Nephron (organoid): Measurements from ENCODE around the gene PCBP3.

Experiments
- H3K27ac Mint-ChIP-seq, 3 experiments: 2 replicates each; pipeline ENCODE4 v1.8.0; 2020; ENCODE audit warnings: mixed read lengths in 3 of 3, mild to moderate bottlenecking in 2 of 3, moderate library complexity in 1 of 3
- H3K27me3 Mint-ChIP-seq: 2 replicates; pipeline ENCODE4 v1.8.0; 2021; ENCODE audit warnings: low read depth, mild to moderate bottlenecking, moderate library complexity, mixed read lengths
- H3K36me3 Mint-ChIP-seq: 2 replicates; pipeline ENCODE4 v1.8.0; 2020; ENCODE audit warnings: low read depth, mixed read lengths
- H3K4me1 Mint-ChIP-seq: 2 replicates; pipeline ENCODE4 v1.8.0; 2020; ENCODE audit warnings: mixed read lengths
- H3K4me3 Mint-ChIP-seq, 3 experiments: 2 replicates each; pipeline ENCODE4 v1.8.0; 2020; ENCODE audit warnings: mild to moderate bottlenecking in 3 of 3, mixed read lengths in 3 of 3, moderate library complexity in 2 of 3
- H3K9me3 Mint-ChIP-seq: 2 replicates; pipeline ENCODE4 v1.8.0; 2020; ENCODE audit warnings: mixed read lengths
- TF ChIP-seq, protein P1 (sequence below), 3 experiments: fragments of 200-600 bp; sonication (generic); IDR thresholded peaks; one replicate each; pipeline ENCODE4 v1.5.0; 2021; ENCODE audit warnings: antibody characterized with exemption in 3 of 3; ENCODE audit not compliant: unreplicated experiment in 3 of 3

The PCBP3 gene

DNA sequence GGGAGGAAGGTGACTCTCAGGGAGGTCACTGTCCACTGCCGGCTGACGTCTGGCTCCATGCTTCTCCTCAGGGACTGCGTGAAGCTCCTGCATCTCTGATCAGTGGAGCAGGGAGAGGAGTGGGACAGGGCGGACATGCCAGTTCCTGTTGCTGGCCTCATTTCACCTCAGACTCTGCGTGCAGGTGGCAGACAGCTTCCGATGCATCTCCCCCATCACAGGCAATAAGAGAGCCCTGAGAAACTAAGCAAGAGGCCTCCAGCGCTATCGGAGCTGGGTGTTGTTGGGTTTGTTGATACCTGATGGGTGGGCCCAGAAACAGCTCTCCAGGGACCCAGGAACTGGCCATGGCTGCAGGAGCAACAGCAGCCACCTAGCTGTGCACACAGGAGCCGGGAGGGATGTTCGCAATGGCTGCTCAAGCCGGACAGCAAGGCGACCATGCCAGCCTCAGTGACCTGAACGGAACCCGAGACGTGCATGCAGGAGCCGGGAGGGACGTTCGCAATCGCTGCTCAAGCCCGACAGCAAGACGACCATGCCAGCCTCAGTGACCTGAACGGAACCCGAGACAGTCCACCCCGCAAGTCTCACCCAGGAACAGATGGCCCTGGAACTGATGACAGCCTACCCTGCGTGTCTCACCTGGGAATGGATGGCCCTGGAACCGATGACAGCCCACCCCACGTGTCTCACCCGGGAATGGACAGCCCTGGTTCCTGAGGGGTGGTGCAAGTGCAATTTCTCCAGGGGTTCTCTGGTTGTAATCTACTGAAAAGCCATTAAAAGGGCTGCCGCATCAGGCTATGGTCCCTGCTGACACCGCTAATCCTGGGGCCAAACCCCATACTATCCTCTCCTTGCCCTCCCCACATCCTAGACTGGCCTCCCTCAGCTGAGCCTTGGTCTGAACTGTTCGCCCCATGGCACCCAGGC lies 14.2 kb upstream of the PCBP3 start:
- TF ChIP-seq, protein P1, sequence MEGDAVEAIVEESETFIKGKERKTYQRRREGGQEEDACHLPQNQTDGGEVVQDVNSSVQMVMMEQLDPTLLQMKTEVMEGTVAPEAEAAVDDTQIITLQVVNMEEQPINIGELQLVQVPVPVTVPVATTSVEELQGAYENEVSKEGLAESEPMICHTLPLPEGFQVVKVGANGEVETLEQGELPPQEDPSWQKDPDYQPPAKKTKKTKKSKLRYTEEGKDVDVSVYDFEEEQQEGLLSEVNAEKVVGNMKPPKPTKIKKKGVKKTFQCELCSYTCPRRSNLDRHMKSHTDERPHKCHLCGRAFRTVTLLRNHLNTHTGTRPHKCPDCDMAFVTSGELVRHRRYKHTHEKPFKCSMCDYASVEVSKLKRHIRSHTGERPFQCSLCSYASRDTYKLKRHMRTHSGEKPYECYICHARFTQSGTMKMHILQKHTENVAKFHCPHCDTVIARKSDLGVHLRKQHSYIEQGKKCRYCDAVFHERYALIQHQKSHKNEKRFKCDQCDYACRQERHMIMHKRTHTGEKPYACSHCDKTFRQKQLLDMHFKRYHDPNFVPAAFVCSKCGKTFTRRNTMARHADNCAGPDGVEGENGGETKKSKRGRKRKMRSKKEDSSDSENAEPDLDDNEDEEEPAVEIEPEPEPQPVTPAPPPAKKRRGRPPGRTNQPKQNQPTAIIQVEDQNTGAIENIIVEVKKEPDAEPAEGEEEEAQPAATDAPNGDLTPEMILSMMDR (IDR thresholded peaks at IDR 0.05; ENCODE audit: unreplicated experiment in 3 of 3): no peak
- Mint-ChIP-seq H3K27ac (no peak overlapping the region), H3K4me1 (no peaks in the 10 kb centered on the region), H3K9me3 (peaks cover 3% of the 10 kb centered on the region), H3K27me3 (peaks cover 26% of the 10 kb centered on the region), H3K36me3 (no peaks in the 10 kb centered on the region), H3K4me3 (no peak overlapping the region)

DNA sequence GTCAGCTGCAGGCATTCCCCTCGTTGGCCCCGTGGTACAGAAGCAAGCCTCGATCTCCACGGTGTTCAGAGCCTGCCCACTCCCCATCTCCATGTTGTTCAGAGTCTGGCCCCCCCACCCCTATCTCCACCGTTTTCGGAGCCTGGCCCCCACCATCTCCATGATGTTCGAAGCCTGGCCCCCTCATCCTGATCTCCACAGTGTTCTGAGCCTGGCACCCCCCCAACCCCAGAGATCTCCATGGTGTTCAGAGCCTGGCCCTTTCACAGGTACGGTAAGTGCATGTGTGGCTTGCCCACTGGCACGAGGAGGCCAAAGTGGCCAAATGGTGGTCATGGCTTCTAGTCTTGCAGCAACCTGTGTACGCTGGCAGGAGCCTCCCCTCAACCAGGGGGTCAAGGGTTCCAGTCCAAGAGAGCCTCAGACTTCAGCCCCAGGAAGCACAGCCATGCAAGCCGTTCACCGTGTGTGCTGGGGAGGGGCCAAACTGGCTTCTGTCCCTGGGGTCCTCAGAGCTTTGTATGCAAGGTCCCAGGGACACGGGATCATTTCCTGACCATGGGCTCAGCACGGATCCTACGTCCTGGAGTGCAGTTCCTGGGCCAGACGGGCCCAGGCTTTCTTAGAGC lies 13.3 kb upstream of the PCBP3 start:
- Mint-ChIP-seq H3K9me3 (peaks cover 3% of the 10 kb centered on the region), H3K27me3 (peaks cover 20% of the 10 kb centered on the region), H3K36me3 (no peaks in the 10 kb centered on the region), H3K4me1 (no peaks in the 10 kb centered on the region), H3K4me3 (no peak overlapping the region), H3K27ac (no peak overlapping the region)
- TF ChIP-seq, protein P1 (IDR thresholded peaks at IDR 0.05; ENCODE audit: unreplicated experiment in 3 of 3): no peak

DNA sequence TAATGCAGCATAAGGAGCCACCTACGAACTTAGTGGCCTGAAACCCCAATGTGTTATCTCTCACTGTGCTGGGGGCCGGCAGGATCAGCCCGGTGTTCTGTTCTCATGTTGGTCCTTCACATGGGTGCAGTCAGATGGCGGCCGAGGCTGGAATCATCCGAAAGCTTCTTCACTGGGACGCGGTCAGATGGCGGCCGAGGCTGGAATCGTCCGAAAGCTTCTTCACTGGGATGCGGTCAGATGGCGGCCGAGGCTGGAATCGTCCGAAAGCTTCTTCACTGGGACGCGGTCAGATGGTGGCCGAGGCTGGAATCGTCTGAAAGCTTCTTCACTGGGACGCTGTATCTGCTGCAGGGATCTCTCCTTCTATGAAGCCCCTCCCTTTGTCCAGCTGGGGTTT lies 12.6 kb upstream of the PCBP3 start:
- H3K27me3 Mint-ChIP-seq: peaks cover 20% of the 10 kb centered on the region
- H3K9me3 Mint-ChIP-seq: peaks cover 3% of the 10 kb centered on the region
- no peak overlapping the region for H3K4me3 Mint-ChIP-seq
- no peaks in the 10 kb centered on the region for H3K36me3 Mint-ChIP-seq
- no peak overlapping the region for H3K27ac Mint-ChIP-seq
- H3K4me1 Mint-ChIP-seq: no peaks in the 10 kb centered on the region
- TF ChIP-seq, protein P1 (IDR thresholded peaks at IDR 0.05; ENCODE audit: unreplicated experiment in 3 of 3): no peak

DNA sequence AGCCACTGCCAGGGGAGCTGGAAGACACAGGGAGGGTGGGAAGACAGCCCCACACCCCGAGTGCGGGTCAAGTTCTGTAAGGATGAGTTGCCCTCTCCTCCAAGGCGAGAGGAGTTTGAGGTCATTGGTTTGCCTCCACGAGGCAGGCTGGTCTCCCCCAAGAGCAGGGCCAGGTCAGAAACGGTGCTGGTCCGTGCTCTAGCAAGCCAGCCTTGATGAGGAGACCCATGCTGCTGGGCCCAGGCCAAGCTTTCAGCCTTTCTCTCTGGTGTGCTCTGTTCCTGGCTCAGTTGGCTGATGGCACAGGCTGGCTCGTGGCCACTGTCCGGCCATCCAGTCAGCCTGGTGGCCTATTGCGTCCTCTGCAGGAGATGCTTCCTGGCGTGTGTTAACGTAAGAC lies 12.0 kb upstream of the PCBP3 start:
- Mint-ChIP-seq H3K4me1 (no peaks in the 10 kb centered on the region), H3K9me3 (peaks cover 3% of the 10 kb centered on the region), H3K27ac (no peak overlapping the region), H3K36me3 (no peaks in the 10 kb centered on the region), H3K4me3 (no peak overlapping the region), H3K27me3 (peaks cover 13% of the 10 kb centered on the region)
- TF ChIP-seq, protein P1 (IDR thresholded peaks at IDR 0.05; ENCODE audit: unreplicated experiment in 3 of 3): no peak

DNA sequence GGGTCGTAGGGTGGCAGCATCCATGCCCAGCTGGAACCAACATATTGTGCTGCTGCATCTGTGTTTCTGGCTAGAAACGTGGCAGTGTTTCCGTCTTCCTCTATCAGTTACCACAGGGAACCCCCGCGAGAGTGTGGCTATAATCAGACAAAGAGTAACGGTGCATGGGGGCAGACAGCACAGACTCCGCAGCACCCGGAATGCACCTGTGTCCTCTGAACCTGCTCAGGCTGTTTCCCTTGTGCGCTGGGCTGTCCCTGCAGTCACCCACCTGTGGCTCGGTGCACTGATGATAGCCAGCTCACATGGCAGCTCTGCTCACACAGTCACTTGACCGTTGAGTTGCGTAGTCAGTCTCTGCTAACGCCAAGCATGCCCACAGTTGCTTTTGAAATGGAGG lies 11.4 kb upstream of the PCBP3 start:
- Mint-ChIP-seq H3K27ac (no peak overlapping the region), H3K4me3 (no peak overlapping the region), H3K9me3 (peaks cover 3% of the 10 kb centered on the region), H3K27me3 (peaks cover 12% of the 10 kb centered on the region), H3K4me1 (no peaks in the 10 kb centered on the region), H3K36me3 (no peaks in the 10 kb centered on the region)
- TF ChIP-seq, protein P1 (IDR thresholded peaks at IDR 0.05; ENCODE audit: unreplicated experiment in 3 of 3): no peak
